Renal cortex interstitium (tissue), 11 donors: ENCODE data around the gene GCC2. TPM values are rescaled to one million over a fixed set of nuclear protein-coding genes. Genes with fewer than 3 reads are reported as not detected.
"Not testable (repeated sequence)": the region's sequence is repeated elsewhere in the genome, so short reads cannot be mapped to it uniquely, and the experiment has no call there.

Experiments
- DNase-seq, 11 donors: peaks; one replicate each; pipeline ENCODE4 v3.0.0-alpha.2; 2013; ENCODE audit warnings: low read depth in 9 of 11, low spot score in 4 of 11; ENCODE audit errors: extremely low read depth in 1 of 11
- polyA plus RNA-seq, 3 donors: library from polyadenylated mRNA; unstranded; fragments of 120-200 nt; gene quantifications; one replicate each; pipeline ENCODE4 v1.2.1, GENCODE V29; 2013; ENCODE audit not compliant: insufficient read length in 3 of 3

GCC2 gene
- polyA plus RNA-seq, 3 donors = 46.8 to 79.0 (median 58.1) TPM

GRCh38 chr2:108477099-108477498 is 28.1 kb downstream of the GCC2 start:
- DNase-seq = no peak

- DNase-seq = no peak
Observed at GRCh38 chr2:108485253-108485652, 36.2 kb downstream of the GCC2 start.

- no peak for DNase-seq
Observed at GRCh38 chr2:108490506-108491122, 41.6 kb downstream of the GCC2 start.

GRCh38 chr2:108491848-108492247 is 42.8 kb downstream of the GCC2 start:
- DNase-seq = no peak

GRCh38 chr2:108492364-108492763 is 43.4 kb downstream of the GCC2 start:
- no peak for DNase-seq

- not testable (repeated sequence) for DNase-seq
Observed at GRCh38 chr2:108496167-108496566, 47.2 kb downstream of the GCC2 start.

- DNase-seq = not testable (repeated sequence)
Observed at GRCh38 chr2:108507620-108508019, 58.6 kb downstream of the GCC2 start.

- DNase-seq = not testable (repeated sequence)
Observed at GRCh38 chr2:108512431-108512830, 63.4 kb downstream of the GCC2 start.

GRCh38 chr2:108514478-108514877 is 65.5 kb downstream of the GCC2 start:
- DNase-seq = not testable (repeated sequence)

GRCh38 chr2:108524688-108525087 is 75.7 kb downstream of the GCC2 start:
- not testable (repeated sequence) for DNase-seq

GRCh38 chr2:108525258-108525657 is 76.3 kb downstream of the GCC2 start:
- not testable (repeated sequence) for DNase-seq

- no peak for DNase-seq
Observed at GRCh38 chr2:108531674-108532055, 82.7 kb downstream of the GCC2 start.

- DNase-seq = peak; percentile 67 to 89 (median 84)
Observed at GRCh38 chr2:108533832-108534583, 85.0 kb downstream of the GCC2 start, which contains the start of gene LIMS1. Gene LIMS1, plus strand, starts transcription at chr2:108534470. Its CDS starts 93 bp downstream, at chr2:108534563.

GRCh38 chr2:108534584-108535356 is 85.8 kb downstream of the GCC2 start:
- DNase-seq = peak in 8 of 11 donors; percentile 17 to 55 (median 42)

GRCh38 chr2:108535357-108535631 is 86.3 kb downstream of the GCC2 start:
- DNase-seq = peak in 5 of 11 donors; percentile 11 to 32 (median 18)

- DNase-seq = no peak
Observed at GRCh38 chr2:108536133-108536780, 87.3 kb downstream of the GCC2 start.

- no peak for DNase-seq
Observed at GRCh38 chr2:108536911-108537310, 87.9 kb downstream of the GCC2 start.

- DNase-seq = no peak
Observed at GRCh38 chr2:108538000-108538625, 89.1 kb downstream of the GCC2 start.

- DNase-seq = no peak
Observed at GRCh38 chr2:108541451-108541850, 92.4 kb downstream of the GCC2 start.
